Mesenchymal stem cell (in vitro differentiated cells and primary cell): Measurements from ENCODE around the gene RPRML.

Experiments
- DNase-seq: peaks from one replicate; pipeline ENCODE4 v3.0.0-alpha.2; 2013
- H2AFZ ChIP-seq: one replicate; pipeline ENCODE4 v1.6.1; 2013; ENCODE audit warnings: low read depth, mild to moderate bottlenecking, control low read depth, inconsistent platforms, low read length, moderate library complexity
- H2AK5ac ChIP-seq: 2 replicates; pipeline ENCODE4 v1.6.1; 2013; ENCODE audit warnings: low read length, moderate library complexity, mild to moderate bottlenecking, inconsistent platforms; ENCODE audit not compliant: severe bottlenecking
- H2BK120ac ChIP-seq: one replicate; pipeline ENCODE4 v1.6.1; 2013; ENCODE audit warnings: low read depth, mild to moderate bottlenecking, inconsistent platforms, low read length, moderate library complexity
- H2BK12ac ChIP-seq, 2 experiments: one replicate each; pipeline ENCODE4 v1.6.1; 2013; ENCODE audit warnings: inconsistent platforms in 2 of 2, low read length in 2 of 2, mild to moderate bottlenecking in 2 of 2, moderate library complexity in 2 of 2, control low read depth in 1 of 2
- H2BK15ac ChIP-seq: one replicate; pipeline ENCODE4 v1.6.1; 2013; ENCODE audit warnings: mild to moderate bottlenecking, low read depth, inconsistent platforms; ENCODE audit not compliant: poor library complexity, severe bottlenecking
- H2BK5ac ChIP-seq: 2 replicates; pipeline ENCODE4 v1.6.1; 2013; ENCODE audit warnings: low read depth, mild to moderate bottlenecking, low read length, control low read depth, inconsistent platforms; ENCODE audit not compliant: poor library complexity, severe bottlenecking
- H3K14ac ChIP-seq, 2 experiments: one replicate each; pipeline ENCODE4 v1.6.1; 2013; ENCODE audit warnings: inconsistent platforms in 2 of 2, low read length in 2 of 2, control low read depth in 1 of 2, mild to moderate bottlenecking in 1 of 2, moderate library complexity in 1 of 2
- H3K18ac ChIP-seq, 2 experiments: one replicate each; pipeline ENCODE4 v1.6.1; 2013; ENCODE audit warnings: inconsistent platforms in 2 of 2, low read length in 2 of 2, control low read depth in 1 of 2, low read depth in 1 of 2, mild to moderate bottlenecking in 1 of 2
- H3K23ac ChIP-seq, 2 experiments: one replicate each; pipeline ENCODE4 v1.6.1; 2013; ENCODE audit warnings: inconsistent platforms in 2 of 2, low read length in 2 of 2, mild to moderate bottlenecking in 2 of 2, moderate library complexity in 2 of 2, control low read depth in 1 of 2
- H3K27ac ChIP-seq: 2 replicates; pipeline ENCODE4 v1.5.1; 2013; ENCODE audit warnings: mild to moderate bottlenecking, moderate library complexity, low read length, control low read depth, inconsistent platforms; ENCODE audit not compliant: poor library complexity, severe bottlenecking
- H3K27me3 ChIP-seq, 2 experiments: 2 replicates each; pipeline versions ENCODE4 v1.6.1 to v1.7.0; 2013; ENCODE audit warnings: low read length in 2 of 2, mild to moderate bottlenecking in 2 of 2, moderate library complexity in 2 of 2, control low read depth in 1 of 2, inconsistent platforms in 1 of 2; ENCODE audit not compliant: control insufficient read depth in 1 of 2, insufficient read depth in 1 of 2
- H3K36me3 ChIP-seq, 2 experiments: 2 replicates each; pipeline versions ENCODE4 v1.6.1 to v1.7.0; 2013; ENCODE audit warnings: low read length in 2 of 2, control low read depth in 1 of 2, inconsistent platforms in 1 of 2, low read depth in 1 of 2, mild to moderate bottlenecking in 1 of 2; ENCODE audit not compliant: insufficient read depth in 2 of 2, control insufficient read depth in 1 of 2
- H3K4ac ChIP-seq, 2 experiments: one replicate each; pipeline ENCODE4 v1.6.1; 2013; ENCODE audit warnings: inconsistent platforms in 2 of 2, low read length in 2 of 2, mild to moderate bottlenecking in 2 of 2, moderate library complexity in 2 of 2, control low read depth in 1 of 2, low read depth in 1 of 2
- H3K4me1 ChIP-seq: 2 replicates; pipeline ENCODE4 v1.6.1; 2013; ENCODE audit warnings: low read depth, low read length, control low read depth; ENCODE audit not compliant: control insufficient read depth, insufficient read depth
- H3K4me2 ChIP-seq: 2 replicates; pipeline ENCODE4 v1.6.1; 2013; ENCODE audit warnings: low read length, mild to moderate bottlenecking, inconsistent platforms; ENCODE audit not compliant: poor library complexity, severe bottlenecking
- H3K4me3 ChIP-seq, 2 experiments: 2 replicates each; pipeline versions ENCODE4 v1.5.1 to v1.7.0; 2013; ENCODE audit warnings: low read length in 2 of 2, mild to moderate bottlenecking in 2 of 2, control low read depth in 1 of 2, low read depth in 1 of 2; ENCODE audit not compliant: insufficient read depth in 1 of 2
- H3K79me1 ChIP-seq: replicated peaks from 2 replicates; pipeline ENCODE4 v1.6.1; 2013; ENCODE audit warnings: mild to moderate bottlenecking, control low read depth, low read length, inconsistent platforms; ENCODE audit not compliant: poor library complexity, severe bottlenecking
- H3K9ac ChIP-seq: 2 replicates; pipeline ENCODE4 v1.7.0; 2013; ENCODE audit warnings: mild to moderate bottlenecking, low read length, moderate library complexity
- H3K9me3 ChIP-seq: 2 replicates; pipeline ENCODE4 v1.7.0; 2013; ENCODE audit warnings: mild to moderate bottlenecking, low read length; ENCODE audit not compliant: control insufficient read depth
- H4K8ac ChIP-seq: one replicate; pipeline ENCODE4 v1.6.1; 2013; ENCODE audit warnings: inconsistent platforms, mild to moderate bottlenecking, low read length, moderate library complexity
- H4K91ac ChIP-seq: one replicate; pipeline ENCODE4 v1.6.1; 2013; ENCODE audit warnings: mild to moderate bottlenecking, low read length, inconsistent platforms
- WGBS: methylation state at CpG from one replicate; pipeline ENCODE4 v1.1.7; 2013; ENCODE audit warnings: mixed read lengths; 5-methylcytosine and 5-hydroxymethylcytosine counted together

Gene RPRML

DNA sequence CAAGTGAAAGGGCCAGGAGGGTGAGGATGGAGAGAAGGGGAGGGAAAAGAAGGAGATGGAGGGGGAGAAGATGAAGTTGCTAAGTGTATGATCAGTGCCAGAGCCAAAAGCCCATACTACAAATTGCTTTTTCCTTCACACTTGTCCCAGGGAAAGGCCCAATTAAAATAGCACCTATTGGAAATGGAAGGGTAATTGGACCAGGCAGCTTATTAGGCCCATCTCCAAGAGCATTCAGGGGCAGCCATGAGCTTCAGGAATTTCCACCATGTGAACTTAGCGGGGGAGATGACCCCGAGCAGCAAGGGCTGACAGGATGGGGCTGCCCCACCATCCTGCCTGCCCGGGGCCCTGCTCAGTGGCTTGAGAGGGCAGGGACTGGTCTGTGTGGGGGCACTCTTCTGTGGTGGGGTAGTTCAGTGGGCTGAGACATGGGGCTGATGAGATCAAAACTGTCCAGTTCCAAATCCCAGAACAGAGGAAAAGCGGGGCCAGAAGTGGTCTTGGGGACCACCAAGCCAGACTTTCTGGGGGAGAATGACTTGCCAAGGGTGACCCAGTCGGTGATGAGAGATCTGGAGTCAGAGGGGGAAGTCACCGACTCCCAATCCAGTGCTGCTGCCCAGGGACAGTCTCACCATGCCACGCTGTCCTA lies 28.6 kb downstream of the RPRML start:
- Histone ChIP-seq H3K14ac (no peak overlapping the region), H3K4me1 (no peaks in the 10 kb centered on the region), H3K4ac (no peak overlapping the region), H2AK5ac (no peak overlapping the region), H4K8ac (no peak overlapping the region), H3K9me3 (no peaks in the 10 kb centered on the region), H3K36me3 (no peaks in the 10 kb centered on the region), H2BK15ac (no peak overlapping the region), H3K23ac (no peak overlapping the region), H3K18ac (no peak overlapping the region), H2AFZ (no peak overlapping the region), H4K91ac (no peak overlapping the region), H3K4me2 (no peak overlapping the region), H3K79me1 (no peaks in the 10 kb centered on the region), H2BK12ac (no peak overlapping the region), H3K27me3 (peaks cover 54 to 59% of the 10 kb centered on the region in 2 experiments), H3K9ac (no peak overlapping the region), H2BK120ac (no peak overlapping the region), H2BK5ac (no peak overlapping the region), H3K4me3 (no peak overlapping the region), H3K27ac (no peak overlapping the region)
- 78% methylated on average over 7 of the region's 7 CpGs for WGBS
- DNase-seq = no peak

DNA sequence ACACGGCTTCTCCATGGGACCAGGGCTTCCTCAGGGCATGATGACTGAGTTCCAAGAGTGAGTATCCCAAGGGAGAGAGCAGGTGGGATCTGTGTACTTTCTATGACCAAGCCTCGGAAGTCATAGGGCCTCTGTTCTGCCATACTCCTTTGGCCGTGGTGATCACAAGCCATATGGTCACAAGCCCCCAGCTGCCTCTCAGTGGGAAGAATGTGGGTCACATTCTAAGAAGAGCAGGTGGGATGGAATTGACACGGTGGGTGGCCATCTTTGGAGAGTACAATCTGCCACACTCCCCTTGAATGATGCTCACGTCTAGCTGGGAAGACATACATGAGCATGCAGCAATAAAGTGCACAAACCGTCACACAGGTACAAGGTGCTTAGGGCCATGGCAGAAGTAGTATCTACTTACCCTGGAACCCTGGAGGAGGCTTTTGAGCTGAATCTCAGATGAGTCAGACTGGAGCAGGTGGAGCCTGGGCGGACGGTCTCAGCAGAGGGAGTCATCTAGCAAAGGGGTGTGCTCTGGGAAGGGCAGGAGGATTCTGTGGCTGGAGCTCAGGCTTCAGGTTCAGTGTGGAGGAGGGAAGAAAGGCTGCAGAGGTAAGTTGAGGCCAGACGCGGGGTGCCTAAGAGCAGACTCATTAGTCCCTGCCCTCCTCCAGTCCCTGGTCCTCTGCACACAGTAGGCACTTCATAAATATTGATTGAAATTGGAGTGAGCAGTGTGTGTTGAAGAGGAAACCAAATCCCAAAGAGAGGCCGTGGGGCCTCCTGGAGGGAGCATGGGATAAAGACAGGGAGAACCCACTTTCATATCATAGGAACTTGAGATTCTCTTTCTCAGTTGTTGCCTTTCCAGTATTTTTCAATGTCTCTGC lies 29.5 kb downstream of the RPRML start:
- DNase-seq = no peak
- no peak overlapping the region for H2AK5ac ChIP-seq
- H3K36me3 ChIP-seq = no peaks in the 10 kb centered on the region
- no peak overlapping the region for H2AFZ ChIP-seq
- H2BK120ac ChIP-seq = no peak overlapping the region
- no peak overlapping the region for H3K4me2 ChIP-seq
- 84% methylated on average over 11 of the region's 11 CpGs for WGBS
- H3K79me1 ChIP-seq = no peaks in the 10 kb centered on the region
- H3K9ac ChIP-seq = no peak overlapping the region
- no peak overlapping the region for H3K4ac ChIP-seq
- no peak overlapping the region for H3K14ac ChIP-seq
- no peak overlapping the region for H2BK12ac ChIP-seq
- H4K8ac ChIP-seq = no peak overlapping the region
- no peak overlapping the region for H3K27ac ChIP-seq
- no peaks in the 10 kb centered on the region for H3K4me1 ChIP-seq
- H3K9me3 ChIP-seq = no peaks in the 10 kb centered on the region
- H3K4me3 ChIP-seq = no peak overlapping the region
- H2BK15ac ChIP-seq = no peak overlapping the region
- H3K18ac ChIP-seq = no peak overlapping the region
- H4K91ac ChIP-seq = no peak overlapping the region
- H3K27me3 ChIP-seq = peaks cover 57 to 59% of the 10 kb centered on the region in 2 experiments
- H3K23ac ChIP-seq = no peak overlapping the region
- H2BK5ac ChIP-seq = no peak overlapping the region

- Histone ChIP-seq H3K23ac (no peak overlapping the region), H3K27me3 (peaks cover 57 to 59% of the 10 kb centered on the region in 2 experiments), H2BK120ac (no peak overlapping the region), H3K9ac (no peak overlapping the region), H3K4me3 (no peak overlapping the region), H3K4me1 (peaks cover 5% of the 10 kb centered on the region), H3K79me1 (no peaks in the 10 kb centered on the region), H2BK15ac (no peak overlapping the region), H2AFZ (no peak overlapping the region), H3K36me3 (no peaks in the 10 kb centered on the region), H2BK12ac (no peak overlapping the region), H3K18ac (no peak overlapping the region), H3K14ac (no peak overlapping the region), H3K4ac (no peak overlapping the region), H4K91ac (no peak overlapping the region), H2BK5ac (no peak overlapping the region), H4K8ac (no peak overlapping the region), H3K4me2 (no peak overlapping the region), H3K27ac (no peak overlapping the region), H3K9me3 (no peaks in the 10 kb centered on the region), H2AK5ac (no peak overlapping the region)
- DNase-seq = no peak
- 90% methylated on average over 5 of the region's 5 CpGs for WGBS
Measured at GRCh38 chr17:46948544-46948943, 30.5 kb downstream of the RPRML start.

DNA sequence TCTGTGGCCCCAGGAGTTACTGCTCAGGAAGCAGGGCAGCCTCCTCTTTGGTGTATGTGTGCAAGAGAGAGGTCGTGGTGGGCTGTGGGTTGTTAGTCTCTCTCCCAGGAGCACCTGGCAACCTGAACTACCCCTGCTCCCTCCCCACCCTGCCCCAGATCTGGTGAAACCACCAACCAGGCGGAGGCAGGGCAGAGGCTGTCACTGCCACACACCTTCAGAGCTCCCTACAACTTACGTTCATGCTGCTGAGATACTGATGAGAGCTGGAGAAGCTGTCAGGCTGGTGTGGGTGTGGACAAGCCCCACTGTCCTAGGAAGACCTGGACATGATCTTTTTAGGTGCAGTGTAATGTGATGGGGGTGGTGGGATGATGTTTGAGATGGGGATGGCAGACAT lies 31.8 kb downstream of the RPRML start:
- Histone ChIP-seq H3K9ac (no peak overlapping the region), H3K36me3 (peaks cover under 1 to 2% of the 10 kb centered on the region in 2 experiments), H3K4me1 (peaks cover 12% of the 10 kb centered on the region), H2AFZ (no peak overlapping the region), H4K8ac (no peak overlapping the region), H3K4ac (no peak overlapping the region), H3K4me2 (no peak overlapping the region), H3K23ac (no peak overlapping the region), H4K91ac (no peak overlapping the region), H3K27me3 (peaks cover 52 to 54% of the 10 kb centered on the region in 2 experiments), H2BK12ac (peak overlapping the region in 1 of 2 experiments; percentile 23), H3K18ac (peak overlapping the region in 1 of 2 experiments; percentile 41), H3K27ac (no peak overlapping the region), H2BK120ac (no peak overlapping the region), H3K9me3 (no peaks in the 10 kb centered on the region), H3K79me1 (no peaks in the 10 kb centered on the region), H2AK5ac (no peak overlapping the region), H2BK5ac (no peak overlapping the region), H3K4me3 (no peak overlapping the region), H3K14ac (no peak overlapping the region), H2BK15ac (no peak overlapping the region)
- WGBS = 71% methylated on average over 3 of the region's 3 CpGs
- no peak for DNase-seq
